SHP77 (cell line): ENCODE results near the gene PURA.

Experiments used
- DNase-seq, 2 experiments: peaks; one replicate each; lab custom pipeline; 2025; lab: John Stamatoyannopoulos, UW

Gene PURA

DNA sequence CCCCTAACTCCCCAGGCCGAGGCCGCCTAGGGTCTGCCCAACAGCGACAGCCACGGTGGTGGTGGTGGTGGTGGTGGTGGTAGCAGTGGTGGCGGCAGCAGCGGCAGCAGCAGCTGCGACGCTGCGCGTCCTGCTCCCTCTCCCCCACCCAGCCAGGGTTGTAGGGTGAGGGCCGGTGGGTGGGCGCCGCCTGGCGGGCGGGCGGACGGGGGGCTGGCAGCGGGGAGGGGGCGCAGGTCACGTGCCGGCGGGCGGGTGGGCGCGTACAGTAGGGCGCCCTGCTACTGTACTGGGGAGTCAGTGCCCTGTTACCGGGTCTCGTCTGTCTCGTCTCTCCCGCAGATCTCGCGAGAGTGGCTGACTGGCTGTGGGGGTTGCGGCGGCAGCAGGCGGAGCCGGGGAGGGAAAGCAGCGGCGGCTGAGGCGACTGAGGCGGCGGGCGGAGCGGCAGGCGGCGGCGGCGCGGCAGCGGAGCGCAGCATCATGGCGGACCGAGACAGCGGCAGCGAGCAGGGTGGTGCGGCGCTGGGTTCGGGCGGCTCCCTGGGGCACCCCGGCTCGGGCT is at the start of gene PURA:
Gene PURA (plus strand): TSS at position 411 of the 565 bp plus-strand sequence. CDS start 73 bp downstream, at position 484.
- peak; percentile 94 to 97 for DNase-seq

DNA sequence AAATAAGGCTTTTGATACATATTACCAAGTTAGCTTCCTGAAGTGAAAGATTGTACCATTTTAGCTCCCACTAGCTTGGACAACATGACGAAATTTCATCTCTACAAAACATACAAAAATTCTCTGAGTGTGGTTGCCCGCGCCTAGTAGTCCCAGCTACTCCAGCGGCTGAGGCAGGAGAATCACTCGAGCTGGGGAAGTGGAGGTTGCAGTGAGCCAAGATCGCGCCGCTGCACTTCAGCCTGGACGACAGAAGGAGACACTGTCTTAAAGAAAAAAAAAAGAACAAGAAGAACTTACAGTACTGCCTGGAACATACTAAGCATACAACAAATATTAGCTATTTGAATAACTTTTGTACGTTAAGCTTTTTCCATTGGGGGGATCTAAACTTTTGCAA is 41.1 kb upstream of the PURA start:
- no peak for DNase-seq

DNA sequence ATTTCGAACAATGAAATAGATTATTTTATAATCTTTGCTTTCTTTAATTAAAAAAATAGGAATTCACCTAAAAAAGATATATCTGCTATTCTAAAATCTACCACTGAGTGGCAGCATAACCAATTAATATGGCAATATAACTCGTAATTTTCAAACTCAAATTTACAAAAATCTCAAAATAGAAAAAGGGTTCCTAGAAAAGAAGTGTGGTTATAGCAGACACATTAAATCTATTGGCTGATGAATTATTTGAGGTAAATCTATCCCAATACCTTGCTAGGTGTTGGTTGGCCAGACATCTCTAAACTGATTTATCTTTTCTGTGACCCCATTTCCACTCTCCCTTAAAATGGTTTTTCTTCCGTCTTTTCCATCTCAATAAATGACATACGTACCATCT is 40.6 kb upstream of the PURA start:
- no peak for DNase-seq

DNA sequence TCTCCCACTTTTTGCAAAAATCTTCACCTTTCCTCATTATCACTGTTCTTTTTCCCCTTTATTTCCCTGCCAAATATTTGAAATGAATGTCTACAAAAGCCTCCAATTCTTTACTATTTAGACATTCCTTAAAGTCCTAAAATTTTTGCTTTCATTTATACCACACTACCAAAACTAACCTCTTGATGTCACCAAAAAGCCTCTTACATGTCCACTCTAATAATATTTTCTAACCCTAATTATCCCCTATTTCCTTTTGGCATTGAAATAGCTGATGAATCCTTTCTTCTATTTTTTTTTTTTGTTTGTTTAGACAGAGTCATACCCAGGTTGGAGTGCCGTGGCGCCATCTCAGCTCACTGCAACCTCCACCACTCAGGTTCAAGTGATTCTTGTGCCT is 38.5 kb upstream of the PURA start:
- no peak for DNase-seq

DNA sequence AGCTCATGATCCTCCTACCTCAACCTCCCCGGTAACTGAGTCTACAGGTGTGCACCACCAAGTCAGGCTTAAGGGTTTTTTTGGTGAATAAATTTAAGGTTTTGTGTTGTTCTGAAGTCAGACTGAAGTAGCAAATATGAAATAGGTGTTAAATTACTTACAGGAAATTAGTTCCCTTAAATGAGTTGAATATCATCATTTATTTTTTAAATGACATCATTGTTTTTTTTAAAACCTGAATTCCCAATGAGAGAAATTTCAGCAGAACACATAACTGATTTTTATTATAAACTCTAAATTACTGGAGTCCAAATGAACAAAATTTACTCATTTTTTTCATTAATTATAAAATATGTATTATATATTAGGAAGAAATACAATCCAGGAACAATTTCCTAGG is 37.8 kb upstream of the PURA start:
- DNase-seq, result no peak

DNA sequence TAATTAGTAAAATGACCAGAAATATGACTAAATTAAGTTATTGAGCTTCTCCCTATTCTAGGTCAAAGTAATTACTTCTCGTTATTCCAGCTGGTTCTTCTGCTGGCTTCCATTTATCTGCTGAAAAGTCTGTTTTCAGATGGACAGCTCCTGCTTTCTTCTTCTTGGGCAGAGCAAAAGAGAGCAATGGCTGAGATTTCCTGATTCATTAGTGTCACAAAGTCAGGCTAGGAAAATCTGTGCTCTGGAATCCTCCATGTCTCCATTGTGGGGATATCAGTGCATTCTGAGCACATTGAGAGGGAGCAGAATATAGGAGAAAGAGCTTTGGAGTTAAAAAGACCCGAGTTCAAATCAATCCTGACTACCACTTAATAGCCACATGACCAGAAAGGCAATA is 37.1 kb upstream of the PURA start:
- no peak for DNase-seq

DNA sequence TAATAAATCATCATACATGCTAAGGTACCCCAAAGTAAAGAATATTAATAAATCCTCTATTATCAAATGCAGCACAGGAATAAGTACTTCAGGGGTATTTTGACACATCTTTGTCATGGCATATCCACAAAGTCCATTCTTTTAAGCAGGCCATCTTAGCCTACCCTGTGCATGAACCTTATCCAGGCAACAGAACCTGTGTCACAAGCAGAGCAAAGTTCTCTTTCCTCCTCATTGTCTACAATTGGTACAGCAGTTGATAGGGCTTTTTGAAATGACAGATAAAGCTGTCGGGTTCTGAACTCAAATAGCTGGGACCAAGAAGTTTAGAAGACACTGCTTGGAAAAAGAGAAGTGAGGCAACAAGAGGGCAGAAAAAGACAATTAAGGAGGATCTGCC is 30.8 kb upstream of the PURA start:
- DNase-seq, result no peak

DNA sequence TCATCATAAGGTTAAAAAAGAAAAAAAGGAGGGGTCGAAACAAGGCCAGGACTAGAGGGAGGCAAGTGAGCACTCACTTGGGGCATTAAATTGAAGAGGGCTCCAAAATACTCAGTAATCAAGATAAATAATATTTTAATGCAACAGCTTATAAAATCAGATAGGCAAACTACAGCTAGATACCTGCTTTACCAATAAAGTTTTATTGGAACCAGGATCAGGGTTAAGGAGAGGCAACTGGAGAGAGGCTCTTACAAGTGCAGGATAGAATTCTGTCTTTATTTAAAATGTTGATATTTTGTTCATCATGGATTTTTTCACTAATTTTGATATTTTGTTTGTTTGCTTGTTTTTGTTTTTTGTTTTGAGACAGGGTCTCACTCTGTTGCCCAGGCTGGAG is 30.3 kb upstream of the PURA start:
- DNase-seq, result no peak

DNA sequence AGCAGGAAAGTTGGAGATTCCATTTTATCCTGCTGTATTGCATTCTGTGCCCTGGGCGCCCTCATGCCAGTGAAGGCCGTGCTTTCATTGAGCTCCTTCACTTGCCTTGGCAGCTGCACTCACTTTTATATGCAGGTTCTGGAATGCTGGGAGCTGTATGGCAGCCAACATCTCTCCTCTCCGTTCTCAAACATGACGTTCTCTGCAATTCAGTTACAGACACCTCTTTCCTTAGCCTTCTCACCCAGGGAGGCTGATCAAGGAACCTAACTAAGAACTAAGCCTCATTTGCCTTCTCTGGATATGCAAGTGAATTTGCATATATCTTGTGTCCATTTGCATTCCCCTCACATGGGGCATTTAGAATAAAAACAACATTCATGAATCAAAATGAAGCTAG is 29.4 kb upstream of the PURA start:
- no peak for DNase-seq

DNA sequence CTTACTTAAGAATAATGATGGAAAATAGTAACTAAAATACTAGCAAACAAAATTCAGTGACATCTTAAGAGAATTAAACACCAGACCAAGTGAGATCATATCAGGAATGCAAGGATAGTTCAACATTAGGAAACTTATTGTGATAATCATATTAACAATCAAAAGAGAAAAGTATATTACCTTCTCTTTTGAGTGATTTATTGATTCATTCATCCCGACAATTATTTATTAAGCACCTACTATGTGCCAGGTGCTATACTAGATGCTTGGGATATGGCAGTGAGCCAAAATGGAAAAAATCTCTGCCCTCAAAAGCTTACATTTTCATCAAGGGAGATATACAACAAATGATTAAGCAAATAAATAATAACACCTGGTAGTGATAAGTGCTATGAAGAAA is 23.7 kb upstream of the PURA start:
- no peak for DNase-seq

DNA sequence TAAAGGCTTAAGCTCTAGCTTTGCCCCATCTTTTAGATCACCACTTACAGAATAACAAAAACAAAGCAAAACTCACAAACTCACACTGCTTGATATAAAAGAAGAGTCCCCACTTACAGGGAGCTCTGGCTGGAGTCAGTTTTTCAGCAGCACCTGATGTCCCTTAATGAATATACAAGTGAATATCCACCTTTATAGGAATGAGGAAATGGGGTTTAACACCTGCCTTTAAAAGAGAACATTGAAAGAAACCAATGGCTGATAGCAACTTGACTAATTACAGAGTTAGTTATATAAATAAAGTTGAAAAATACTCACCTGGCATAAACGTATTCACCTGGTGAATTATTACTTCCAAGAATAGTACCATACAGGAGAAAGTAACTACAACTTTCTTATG is 20.7 kb upstream of the PURA start:
- no peak for DNase-seq

DNA sequence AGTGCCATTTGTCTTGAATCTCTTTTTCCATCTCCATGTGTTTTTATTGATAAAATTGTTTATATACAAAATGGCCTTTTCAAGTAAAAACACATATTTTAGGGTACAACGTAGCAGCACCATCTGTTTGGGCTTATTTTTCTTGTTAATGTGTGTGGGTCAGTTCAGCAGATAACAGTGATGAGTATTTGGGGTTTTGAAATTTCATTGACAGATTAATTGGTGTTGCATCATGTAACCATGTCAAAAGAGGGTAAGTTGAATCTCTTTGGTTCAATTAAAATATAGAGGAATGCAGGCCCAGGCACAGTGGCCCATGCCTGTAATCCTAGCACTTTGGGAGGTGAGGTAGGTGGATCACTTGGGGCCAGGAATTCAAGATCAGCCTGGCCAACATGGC is 20.0 kb upstream of the PURA start:
- DNase-seq, result no peak

DNA sequence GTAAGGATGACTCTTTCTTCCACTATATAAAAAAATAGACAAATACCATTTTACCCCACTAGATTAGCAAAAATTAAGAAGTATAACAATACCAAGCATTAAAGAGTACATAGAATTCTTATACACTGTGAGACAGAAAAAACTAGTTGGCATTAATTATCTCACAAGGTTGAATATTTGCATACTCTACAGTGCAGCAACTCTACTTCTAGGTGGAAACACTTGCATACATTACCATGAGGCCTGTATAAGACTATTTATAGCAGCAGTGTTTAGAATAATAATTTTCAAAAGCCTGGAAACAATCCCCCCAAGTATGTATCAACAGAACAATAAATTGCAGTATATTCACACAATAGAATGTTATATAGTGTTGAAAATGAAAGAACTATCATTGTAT is 19.0 kb upstream of the PURA start:
- no peak for DNase-seq

DNA sequence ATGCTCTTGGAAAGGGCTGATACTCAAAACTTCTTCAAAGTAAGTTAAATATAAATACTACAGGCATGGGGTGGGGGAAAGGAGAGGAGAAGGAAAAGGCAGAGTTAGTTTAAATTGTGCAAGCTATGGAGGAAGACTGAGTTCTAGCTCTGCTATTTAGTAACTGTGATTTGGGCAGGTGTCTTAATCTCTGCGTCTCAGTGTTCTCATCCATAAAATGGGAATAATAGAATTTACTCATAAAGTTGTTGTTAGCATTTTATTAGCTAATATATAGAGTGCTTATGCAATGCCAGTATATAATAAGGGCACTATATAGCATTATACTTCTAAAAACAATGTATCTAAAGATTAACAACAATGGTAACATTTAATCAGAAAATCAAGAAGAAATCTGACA is 12.7 kb upstream of the PURA start:
- DNase-seq, result no peak

DNA sequence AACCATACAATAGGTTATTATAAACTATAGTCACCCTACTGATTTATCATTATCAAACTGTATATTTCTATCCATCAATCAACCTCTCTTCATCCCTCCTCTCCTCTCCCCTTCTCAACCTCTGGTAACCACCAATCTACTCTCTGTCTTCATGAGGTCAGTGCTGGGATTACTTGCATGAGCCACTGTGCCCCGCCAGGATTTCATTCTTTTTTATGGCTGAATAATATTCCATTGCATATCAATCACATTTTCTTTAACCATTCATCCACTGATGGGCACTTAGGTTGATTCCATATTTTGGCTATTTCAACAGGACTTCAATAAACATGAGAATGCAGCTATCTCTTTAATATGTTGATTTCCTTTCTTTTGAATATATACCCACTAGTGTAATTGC is 10.8 kb upstream of the PURA start:
- DNase-seq, result no peak

DNA sequence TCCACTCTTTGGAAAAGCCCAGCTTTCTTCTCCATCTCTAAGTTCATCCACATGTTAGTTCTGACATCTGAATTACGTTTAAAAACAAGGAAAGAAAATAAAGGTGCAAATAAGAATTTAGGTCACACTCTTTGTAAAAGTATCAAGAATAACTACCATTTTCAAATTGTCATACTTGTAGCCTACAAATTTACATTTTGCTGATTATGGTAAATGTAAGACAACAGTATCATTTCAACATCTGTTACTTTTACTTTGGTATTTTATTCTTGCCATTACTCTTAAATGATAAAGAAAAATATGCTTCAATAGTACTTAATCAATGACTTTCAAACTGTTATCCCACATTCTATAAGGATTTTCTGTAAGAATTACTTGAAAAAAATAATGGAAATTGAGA is 9.8 kb upstream of the PURA start:
- no peak for DNase-seq

DNA sequence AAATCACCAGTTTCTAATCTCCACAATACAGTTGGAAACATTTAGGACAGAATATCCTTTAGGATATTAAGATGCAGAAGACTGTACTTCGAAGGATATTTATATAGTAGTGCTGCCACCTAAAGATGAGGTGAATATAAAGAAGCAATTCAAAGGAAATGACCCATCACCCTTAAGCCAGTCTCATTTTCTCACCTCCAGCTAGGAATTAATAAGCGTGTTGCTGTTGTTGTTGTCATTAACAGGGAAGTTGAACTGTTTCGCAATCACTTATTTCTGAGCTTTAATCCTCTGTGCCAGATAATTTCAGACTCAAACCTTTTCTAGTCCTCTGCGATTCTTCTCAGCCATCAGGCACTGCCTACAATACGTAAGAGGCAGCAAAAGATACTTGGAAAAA is 7.8 kb upstream of the PURA start:
- DNase-seq, result no peak

DNA sequence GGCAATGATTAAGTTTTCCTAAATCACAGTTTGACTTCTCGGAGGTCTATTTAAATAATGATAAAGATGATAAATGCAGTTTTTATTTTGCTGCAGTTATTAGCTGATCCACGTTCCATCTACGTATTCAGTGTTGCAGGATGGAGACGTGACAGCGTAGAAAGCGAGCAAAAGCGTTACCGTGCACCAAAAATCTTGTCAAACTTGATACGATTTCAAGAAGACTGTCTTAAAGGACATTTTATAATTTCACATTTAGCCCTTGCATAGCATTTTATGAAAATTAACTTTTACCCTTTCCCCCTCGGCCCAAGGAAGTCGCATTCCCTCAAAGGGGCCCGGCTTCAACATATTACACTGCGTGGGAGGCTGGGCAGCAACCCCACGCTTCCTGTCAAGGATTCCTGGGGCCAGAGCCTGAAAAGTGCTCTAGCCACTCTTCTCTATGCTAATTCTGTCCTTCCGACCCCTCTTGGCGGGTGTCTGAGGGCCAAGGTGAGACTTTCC is 7.1 kb upstream of the PURA start:
- DNase-seq, result no peak

DNA sequence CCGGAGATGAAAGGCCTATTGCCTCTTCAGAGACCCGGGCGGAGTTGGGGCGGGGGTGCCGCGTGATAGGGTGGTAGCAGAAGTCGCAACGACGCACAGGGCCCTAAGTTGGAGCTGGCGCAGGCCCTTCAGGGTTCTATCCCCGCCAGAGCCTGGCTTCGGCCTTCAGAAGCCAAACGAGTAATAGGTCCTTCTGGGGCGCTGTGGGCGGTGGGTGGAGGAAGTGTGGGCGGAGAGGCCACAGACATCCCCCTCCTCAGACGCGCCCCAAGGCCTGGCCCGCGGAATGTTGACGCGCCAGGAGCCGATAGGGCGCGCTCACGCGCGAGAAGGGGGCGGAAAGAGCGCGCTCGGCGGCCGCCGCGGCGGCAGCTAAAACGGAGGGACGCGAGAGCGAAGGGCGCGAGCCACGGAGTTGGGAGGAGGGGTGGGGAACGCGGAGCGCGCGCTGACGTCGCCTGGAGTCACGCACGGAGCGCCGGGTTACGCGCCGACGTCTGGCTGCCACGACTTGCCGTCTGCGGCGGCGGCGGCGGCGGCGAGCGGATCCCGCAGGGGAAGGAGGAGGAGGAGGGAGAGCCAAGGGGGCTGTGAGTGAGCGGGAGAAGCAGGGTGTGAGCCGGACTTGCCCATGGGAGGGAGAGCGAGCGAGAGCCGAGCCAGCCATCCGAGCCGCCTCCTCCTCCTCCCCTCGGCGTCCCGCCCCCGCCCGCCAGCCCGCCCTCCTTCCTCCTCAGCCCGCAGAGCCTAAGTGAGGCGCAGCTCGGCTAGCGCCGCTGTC is 6.4 kb upstream of the PURA start:
- DNase-seq, result peak; percentile 96 to 97

DNA sequence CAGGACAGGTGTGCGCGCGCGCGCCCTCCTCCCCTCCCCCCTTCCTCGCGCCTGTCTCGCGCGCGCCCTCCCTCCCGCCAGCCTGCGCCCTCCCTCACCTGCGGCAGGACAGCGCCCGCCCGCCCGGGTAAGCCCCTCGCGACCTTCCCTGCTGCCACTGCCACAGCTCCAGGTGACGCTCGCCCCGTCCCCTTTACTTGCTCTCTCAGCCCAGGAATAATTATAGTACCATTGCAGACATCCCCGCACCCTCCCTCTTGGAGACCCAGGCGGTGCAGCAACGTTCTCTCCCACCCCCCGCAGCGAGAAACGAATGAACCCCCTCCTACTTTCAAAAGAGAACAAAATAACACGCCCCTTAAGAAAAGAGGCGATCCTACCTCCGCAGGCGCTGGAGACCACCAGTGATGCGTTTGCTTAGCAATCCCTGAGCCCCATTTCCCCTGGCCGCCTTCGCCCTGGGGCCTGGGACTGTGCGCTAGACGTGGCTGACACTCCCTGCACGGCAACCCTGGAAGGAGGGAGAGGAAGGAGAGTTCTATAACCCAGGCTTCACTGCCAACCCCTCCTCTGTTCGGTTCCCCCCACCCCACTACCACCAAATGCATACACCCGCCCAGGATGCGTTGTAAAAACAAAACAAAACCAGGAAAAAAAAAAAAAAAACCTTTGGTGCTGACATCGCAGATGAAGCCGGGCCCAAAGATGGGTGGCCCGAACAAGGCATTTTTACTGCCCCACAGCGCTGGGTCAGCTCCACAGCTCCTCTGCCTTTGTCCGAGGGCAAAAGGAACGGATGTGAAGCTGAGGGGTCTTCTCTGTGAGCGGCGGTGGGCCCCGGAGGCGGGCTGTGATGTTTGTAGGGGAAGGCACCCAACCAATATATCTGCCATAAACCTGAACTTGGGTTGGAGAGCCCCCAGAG is 5.6 kb upstream of the PURA start:
- DNase-seq, result peak in 1 of 2 experiments; percentile 37

DNA sequence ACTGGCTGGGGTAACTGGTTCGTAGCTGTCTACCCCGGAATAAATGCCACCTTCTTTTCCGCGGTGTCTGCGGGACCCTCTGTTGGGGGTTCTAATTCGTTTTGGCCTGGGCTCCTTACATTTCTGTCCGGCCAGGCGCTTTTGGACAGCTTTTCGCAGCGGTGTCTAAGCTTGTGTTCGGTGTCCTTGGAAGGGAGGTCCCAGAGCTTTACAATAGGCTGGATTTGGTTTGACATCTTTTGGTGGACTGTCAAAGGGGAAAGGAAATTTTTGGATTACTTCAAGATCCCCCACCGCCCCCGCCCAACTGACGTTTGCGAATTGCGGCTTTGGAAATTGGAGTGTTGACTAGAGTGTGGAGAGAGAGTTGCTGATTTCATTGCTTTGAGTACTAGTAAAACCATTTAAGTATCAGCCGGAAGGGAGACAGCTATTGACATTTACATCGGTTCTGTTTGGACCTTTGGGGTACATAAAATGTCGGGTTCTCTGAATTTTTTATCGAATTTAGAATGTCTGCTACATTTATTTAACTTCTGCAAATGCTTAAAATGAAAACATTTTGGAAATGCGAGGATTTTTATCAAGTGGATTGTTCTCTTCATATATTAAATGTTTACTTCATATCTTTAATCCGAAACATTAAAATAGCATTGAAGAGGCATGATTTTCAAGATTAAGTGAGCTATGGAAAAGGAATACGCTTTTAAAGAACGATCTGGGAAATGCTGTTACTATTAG is 4.7 kb upstream of the PURA start:
- peak in 1 of 2 experiments; percentile 35 for DNase-seq
